ENCODE measurements around the gene CPVL. TPM values are rescaled to one million over a fixed set of nuclear protein-coding genes. Genes with fewer than 3 reads are reported as not detected.

CPVL gene
- total and polyA plus RNA-seq, 2 of the 8 experiments (the other 6 are each of a cell fraction or from before 2014, with no cell fraction given) = 40.0 to 55.0 TPM

DNA sequence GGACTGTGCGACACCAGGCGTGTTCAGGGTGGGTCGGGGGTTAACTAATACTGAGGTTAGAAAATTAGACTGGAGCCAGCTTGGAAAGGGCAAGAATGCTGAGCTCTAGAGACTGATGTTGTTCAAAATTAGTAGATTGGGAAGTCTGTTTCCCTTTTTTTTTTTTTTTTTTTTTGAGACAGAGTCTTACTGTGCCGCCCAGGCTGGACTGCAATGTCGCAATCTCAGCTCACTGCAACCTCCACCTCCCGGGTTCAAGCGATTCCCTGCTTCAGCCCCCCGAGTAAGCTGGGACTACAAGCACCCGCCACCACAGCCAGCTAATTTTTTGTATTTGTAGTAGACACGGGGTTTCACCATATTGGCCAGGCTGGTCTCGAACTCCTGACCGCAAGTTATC lies 2.7 kb upstream of the CPVL start (continued):
- TF ChIP-seq, protein P1, sequence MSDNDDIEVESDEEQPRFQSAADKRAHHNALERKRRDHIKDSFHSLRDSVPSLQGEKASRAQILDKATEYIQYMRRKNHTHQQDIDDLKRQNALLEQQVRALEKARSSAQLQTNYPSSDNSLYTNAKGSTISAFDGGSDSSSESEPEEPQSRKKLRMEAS (IDR thresholded peaks at IDR 0.05) = no peak
- TF ChIP-seq CHD1 (IDR thresholded peaks at IDR 0.05; ENCODE audit: low read depth, low read length) (no peak), HDAC6 (IDR thresholded peaks at IDR 0.05; ENCODE audit: low read depth, low read length) (no peak), CREB1 (IDR thresholded peaks at IDR 0.05) (no peak)
- TF ChIP-seq, protein P2, sequence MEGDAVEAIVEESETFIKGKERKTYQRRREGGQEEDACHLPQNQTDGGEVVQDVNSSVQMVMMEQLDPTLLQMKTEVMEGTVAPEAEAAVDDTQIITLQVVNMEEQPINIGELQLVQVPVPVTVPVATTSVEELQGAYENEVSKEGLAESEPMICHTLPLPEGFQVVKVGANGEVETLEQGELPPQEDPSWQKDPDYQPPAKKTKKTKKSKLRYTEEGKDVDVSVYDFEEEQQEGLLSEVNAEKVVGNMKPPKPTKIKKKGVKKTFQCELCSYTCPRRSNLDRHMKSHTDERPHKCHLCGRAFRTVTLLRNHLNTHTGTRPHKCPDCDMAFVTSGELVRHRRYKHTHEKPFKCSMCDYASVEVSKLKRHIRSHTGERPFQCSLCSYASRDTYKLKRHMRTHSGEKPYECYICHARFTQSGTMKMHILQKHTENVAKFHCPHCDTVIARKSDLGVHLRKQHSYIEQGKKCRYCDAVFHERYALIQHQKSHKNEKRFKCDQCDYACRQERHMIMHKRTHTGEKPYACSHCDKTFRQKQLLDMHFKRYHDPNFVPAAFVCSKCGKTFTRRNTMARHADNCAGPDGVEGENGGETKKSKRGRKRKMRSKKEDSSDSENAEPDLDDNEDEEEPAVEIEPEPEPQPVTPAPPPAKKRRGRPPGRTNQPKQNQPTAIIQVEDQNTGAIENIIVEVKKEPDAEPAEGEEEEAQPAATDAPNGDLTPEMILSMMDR (IDR thresholded peaks at IDR 0.05; ENCODE audit: control extremely low read depth in 1 of 3, insufficient read depth in 1 of 3, low read depth in 1 of 3, low read length in 3 of 3) = no peak

Measured in H1 (cell line).